Thyroid gland (tissue), 4 donors: ENCODE measurements around the gene PRICKLE4. TPM values are rescaled to one million over a fixed set of nuclear protein-coding genes. Genes with fewer than 3 reads are reported as not detected.

Experiments used
- DNase-seq, 2 donors: peaks; one replicate each; pipeline ENCODE4 v3.0.0-alpha.2; 2019
- H3K27ac ChIP-seq, 3 donors: fragments of 200-600 bp; sonication (generic); 1 replicate in 2 of 3; 2 replicates in 1 of 3; pipeline ENCODE4 v1.5.1; 2016 to 2019; ENCODE audit warnings: mild to moderate bottlenecking in 1 of 3, moderate library complexity in 1 of 3
- H3K27me3 ChIP-seq: fragments of 200-600 bp; sonication (generic); one replicate; pipeline ENCODE4 v1.5.1; 2019
- H3K36me3 ChIP-seq, 2 donors: fragments of 200-600 bp; sonication (generic); one replicate each; pipeline ENCODE4 v1.5.1; 2016 to 2019
- H3K4me1 ChIP-seq, 2 donors: fragments of 200-600 bp; sonication (generic); one replicate each; pipeline ENCODE4 v1.5.1; 2017 to 2019
- H3K4me3 ChIP-seq, 3 donors: fragments of 200-600 bp; sonication (generic); replicated peaks in 1 of 3; 1 replicate in 2 of 3; 2 replicates in 1 of 3; pipeline ENCODE4 v1.5.1; 2016; ENCODE audit warnings: mild to moderate bottlenecking in 1 of 3
- H3K9me3 ChIP-seq: fragments of 200-600 bp; sonication (generic); one replicate; pipeline ENCODE4 v1.5.1; 2017
- CTCF ChIP-seq, 6 experiments: fragments of 200-600 bp in 3 of 6; fragments of 450-650 bp in 3 of 6; sonication (generic) in 3 of 6; IDR thresholded peaks; one replicate each; pipeline ENCODE4 v1.5.1; 2016 to 2019; ENCODE audit warnings: antibody characterized with exemption in 6 of 6, mild to moderate bottlenecking in 2 of 6, inconsistent platforms in 1 of 6, moderate library complexity in 1 of 6
- POLR2A ChIP-seq, 2 donors: fragments of 450-650 bp; IDR thresholded peaks; one replicate each; pipeline ENCODE4 v1.6.1; 2017; ENCODE audit warnings: antibody characterized with exemption in 2 of 2, mild to moderate bottlenecking in 2 of 2, moderate library complexity in 1 of 2
- WGBS, 2 donors: methylation state at CpG; one replicate each; pipeline ENCODE4 v1.1.5; 2017; 5-methylcytosine and 5-hydroxymethylcytosine counted together
- intact Hi-C: fragments of 100-400 bp; cut with DNase I; formaldehyde crosslinking; loops from one replicate; pipeline ENCODE4 v1.15.1; 2023
- total RNA-seq, 4 donors: library from RNA; depleted of rRNA; stranded (reverse); fragments of >200 nt; gene quantifications; one replicate each; pipeline ENCODE4 v1.2.3, GENCODE V29; 2016

PRICKLE4 gene
- total RNA-seq, 4 donors from 2014 or later: 4.0 to 15.6 (median 12.7) TPM

- H3K27me3 ChIP-seq: no peaks in the 10 kb centered on the region
- H3K27ac ChIP-seq: no peak overlapping the region
- no peaks in the 10 kb centered on the region for H3K4me1 ChIP-seq
- H3K36me3 ChIP-seq: no peaks in the 10 kb centered on the region
- no peak for DNase-seq
- no peaks in the 10 kb centered on the region for H3K9me3 ChIP-seq
- H3K4me3 ChIP-seq: no peak overlapping the region
- 90 to 95% methylated on average over 4 of the region's 4 CpGs for WGBS, 2 donors
- intact Hi-C loops: no loop called here
- TF ChIP-seq POLR2A (IDR thresholded peaks at IDR 0.05) (no peak), CTCF (IDR thresholded peaks at IDR 0.05) (no peak)
These were observed 40.7 kb downstream of the PRICKLE4 start for GRCh38 chr6:41821266-41821665.

GRCh38 chr6:41822021-41822420 lies 41.4 kb downstream of the PRICKLE4 start:
- no peaks in the 10 kb centered on the region for H3K27me3 ChIP-seq
- WGBS, 2 donors: 95 to 100% methylated on average over 1 of the region's 1 CpG
- no peaks in the 10 kb centered on the region for H3K36me3 ChIP-seq
- H3K4me3 ChIP-seq: no peak overlapping the region
- intact Hi-C loops: no loop called here
- H3K27ac ChIP-seq: no peak overlapping the region
- TF ChIP-seq POLR2A (IDR thresholded peaks at IDR 0.05) (no peak), CTCF (IDR thresholded peaks at IDR 0.05) (no peak)
- H3K4me1 ChIP-seq: no peaks in the 10 kb centered on the region
- H3K9me3 ChIP-seq: no peaks in the 10 kb centered on the region
- no peak for DNase-seq

GRCh38 chr6:41823178-41823577 lies 42.6 kb downstream of the PRICKLE4 start:
- intact Hi-C loops: no loop called here
- no peak for DNase-seq
- H3K36me3 ChIP-seq: no peaks in the 10 kb centered on the region
- H3K4me1 ChIP-seq: no peaks in the 10 kb centered on the region
- TF ChIP-seq POLR2A (IDR thresholded peaks at IDR 0.05): no peak
- no peak for TF ChIP-seq CTCF (IDR thresholded peaks at IDR 0.05)
- H3K27ac ChIP-seq: no peak overlapping the region
- no peaks in the 10 kb centered on the region for H3K27me3 ChIP-seq
- 100% methylated on average over 1 of the region's 1 CpG for WGBS, 2 donors
- no peak overlapping the region for H3K4me3 ChIP-seq
- no peaks in the 10 kb centered on the region for H3K9me3 ChIP-seq

GRCh38 chr6:41824571-41825569 lies 44.3 kb downstream of the PRICKLE4 start:
- no peaks in the 10 kb centered on the region for H3K9me3 ChIP-seq
- intact Hi-C loops: no loop called here
- TF ChIP-seq POLR2A (IDR thresholded peaks at IDR 0.05): no peak
- no peak for TF ChIP-seq CTCF (IDR thresholded peaks at IDR 0.05)

GRCh38 chr6:41826343-41827022 lies 45.9 kb downstream of the PRICKLE4 start:
- WGBS, 2 donors: 89 to 98% methylated on average over 2 of the region's 2 CpGs
- Histone ChIP-seq H3K9me3 (no peaks in the 10 kb centered on the region), H3K4me1 (no peaks in the 10 kb centered on the region), H3K36me3 (no peaks in the 10 kb centered on the region), H3K4me3 (no peak overlapping the region), H3K27me3 (no peaks in the 10 kb centered on the region), H3K27ac (no peak overlapping the region)
- no peak for DNase-seq
- no peak for TF ChIP-seq POLR2A (IDR thresholded peaks at IDR 0.05)
- no peak for TF ChIP-seq CTCF (IDR thresholded peaks at IDR 0.05)
- intact Hi-C loops: no loop called here

More at GRCh38 chr6:41824571-41825569, 44.3 kb downstream of the PRICKLE4 start:
- H3K4me3 ChIP-seq: no peak overlapping the region
- no peaks in the 10 kb centered on the region for H3K36me3 ChIP-seq
- H3K4me1 ChIP-seq: no peaks in the 10 kb centered on the region
- H3K27me3 ChIP-seq: no peaks in the 10 kb centered on the region
- WGBS, 2 donors: 91 to 93% methylated on average over 13 of the region's 13 CpGs
- no peak for DNase-seq
- H3K27ac ChIP-seq: no peak overlapping the region
